CD4-positive, alpha-beta T cell treated with Interleukin-4 for 4 hours (primary cell): Measurements from ENCODE around the gene SVOP.
"Not testable (repeated sequence)": the region's sequence is repeated elsewhere in the genome, so short reads cannot be mapped to it uniquely, and the experiment has no call there.

Experiments
- DNase-seq: peaks from one replicate; pipeline ENCODE4 v3.0.0-alpha.2; 2020

Gene SVOP

DNA sequence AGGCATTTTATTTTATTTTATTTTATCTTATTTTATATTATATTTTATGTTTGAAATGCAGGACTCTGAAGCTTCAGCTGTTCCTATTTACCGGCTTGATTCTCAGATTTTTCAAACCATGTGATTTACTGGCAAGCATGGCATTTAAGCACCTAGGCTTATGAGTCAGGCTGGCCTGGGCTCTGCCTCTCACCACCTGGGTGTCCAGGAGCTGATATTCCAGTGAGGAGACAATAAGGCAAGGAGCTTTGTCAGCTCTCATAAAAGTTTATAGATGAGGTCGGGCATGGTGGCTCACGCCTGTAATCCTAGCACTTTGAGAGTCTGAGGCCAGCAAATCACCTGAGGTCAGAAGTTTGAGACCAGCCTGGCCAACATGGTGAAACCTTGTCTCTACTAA lies 138.9 kb downstream of the SVOP start:
- no peak for DNase-seq

DNA sequence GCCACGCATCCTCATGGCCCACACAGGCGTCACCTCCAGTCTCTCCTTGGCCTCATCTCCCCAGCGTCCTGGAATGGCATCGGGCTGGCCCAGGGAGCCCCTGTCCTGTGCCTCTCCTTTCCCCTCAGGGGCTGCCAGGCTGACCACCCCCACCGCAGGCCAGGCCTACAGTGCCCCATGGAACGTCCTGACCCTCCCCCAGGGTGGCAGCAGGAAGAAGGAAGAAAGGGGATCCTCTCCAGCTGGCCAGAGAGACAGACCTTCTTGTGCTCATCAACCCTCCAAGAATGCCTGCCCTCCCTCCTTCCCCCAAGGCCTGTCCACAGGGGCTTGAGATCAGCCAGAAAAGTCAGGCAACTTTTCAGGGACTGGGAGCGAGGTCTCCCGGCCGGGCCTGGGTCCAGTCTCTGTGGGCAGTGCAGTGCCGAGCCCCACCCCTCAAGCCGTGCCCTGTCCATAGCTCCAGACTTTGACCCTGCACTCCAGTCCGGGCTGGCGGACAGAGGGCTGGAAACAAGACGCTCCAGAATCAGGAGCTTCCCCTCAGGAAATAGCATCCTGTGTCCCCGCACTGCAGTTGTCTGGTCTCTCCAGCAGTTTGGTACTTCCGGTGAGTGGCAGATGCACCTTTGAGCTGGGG lies 141.1 kb downstream of the SVOP start, which contains the start of gene DAO:
Gene DAO, plus strand, starts transcription at position 478 of the 640 bp plus-strand sequence. CDS start 4,915 bp downstream, outside the sequence.
- DNase-seq, result no peak

DNA sequence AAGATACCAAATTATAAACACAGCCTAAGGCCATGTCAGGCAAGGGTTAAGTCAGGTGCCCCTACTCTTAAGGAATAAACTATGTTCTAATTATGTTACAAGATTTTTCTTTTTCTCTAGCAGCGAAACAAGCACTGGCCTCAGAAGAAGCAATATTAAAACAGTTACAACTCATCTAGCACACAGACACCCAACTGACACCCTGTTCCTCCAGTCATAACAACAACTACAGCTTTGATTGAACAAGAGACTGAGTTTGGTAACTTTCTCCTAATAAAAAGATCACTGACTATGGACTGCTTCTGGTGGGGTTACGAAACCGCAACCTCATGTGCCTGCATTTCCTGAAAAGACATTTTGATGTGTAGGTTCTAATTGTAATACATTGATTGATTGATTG lies 144.3 kb downstream of the SVOP start:
- DNase-seq, result no peak

DNA sequence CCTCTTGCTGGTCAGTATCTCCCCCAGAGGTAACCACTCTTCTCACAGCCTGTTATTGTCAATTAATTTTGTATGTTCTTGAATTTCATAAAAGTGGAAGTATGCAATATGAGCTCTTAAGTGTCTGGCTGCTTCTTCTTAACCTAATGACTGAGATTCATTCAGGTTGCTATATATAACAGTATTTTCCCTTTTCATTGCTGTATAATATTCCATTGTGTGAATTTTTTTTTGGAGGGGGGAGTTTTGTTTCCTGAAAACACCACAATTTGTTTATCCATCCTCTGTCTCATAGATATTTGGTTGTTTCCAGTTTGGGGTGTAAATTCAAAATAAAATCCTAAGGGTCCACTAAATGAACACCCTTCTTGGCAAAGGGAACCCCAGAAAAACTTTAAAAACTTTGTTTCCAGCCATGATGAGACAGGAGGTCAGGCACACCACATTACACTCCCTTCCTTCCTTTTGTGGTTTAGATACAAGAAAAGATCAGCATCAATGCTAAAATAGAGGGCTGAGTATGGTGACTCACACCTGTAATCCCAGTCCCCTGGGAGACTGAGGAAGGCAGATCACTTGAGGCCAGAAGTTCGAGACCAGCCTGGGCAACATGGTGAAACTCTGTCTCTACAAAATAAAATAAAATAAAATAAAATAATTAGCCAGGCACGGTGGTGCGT lies 145.0 kb downstream of the SVOP start:
- DNase-seq, result no peak

DNA sequence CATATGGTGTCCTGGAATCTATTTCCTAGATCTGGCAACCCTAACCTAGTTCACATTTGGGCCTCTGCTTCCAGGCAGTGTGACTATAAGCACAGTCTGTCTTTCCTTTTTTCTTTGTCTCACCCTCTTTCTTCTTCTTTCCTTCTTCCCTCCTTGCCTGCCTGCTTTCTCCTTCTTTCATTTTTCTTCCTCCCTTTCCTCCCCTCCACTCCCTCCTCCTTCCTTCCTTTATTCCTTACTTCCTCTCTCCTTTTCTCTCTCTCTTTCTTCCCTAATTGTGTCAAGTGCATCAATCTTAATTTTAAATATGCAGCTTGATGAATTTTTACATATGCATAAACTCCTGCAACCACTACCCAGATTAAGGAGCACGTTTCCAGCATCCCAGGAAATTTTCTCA lies 145.6 kb downstream of the SVOP start:
- no peak for DNase-seq

DNA sequence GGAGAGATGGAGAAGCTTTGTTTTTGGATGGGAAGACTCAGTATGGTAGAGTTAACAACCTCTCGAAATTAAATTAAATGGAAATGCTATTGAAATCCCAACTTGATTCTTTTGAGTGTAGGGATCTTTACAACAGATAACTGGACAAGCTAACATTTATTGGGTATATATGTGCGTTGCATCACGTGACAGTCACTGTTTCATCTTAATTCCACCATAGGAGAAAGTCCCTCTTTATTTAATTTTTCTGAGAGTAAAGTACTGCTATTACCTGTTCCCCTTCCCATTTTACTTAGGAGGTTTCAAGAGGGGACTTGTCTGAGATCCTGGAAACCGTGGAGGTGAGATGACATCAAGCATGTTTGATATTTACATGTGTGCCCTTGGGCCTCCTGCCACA lies 152.1 kb downstream of the SVOP start:
- DNase-seq, result no peak

DNA sequence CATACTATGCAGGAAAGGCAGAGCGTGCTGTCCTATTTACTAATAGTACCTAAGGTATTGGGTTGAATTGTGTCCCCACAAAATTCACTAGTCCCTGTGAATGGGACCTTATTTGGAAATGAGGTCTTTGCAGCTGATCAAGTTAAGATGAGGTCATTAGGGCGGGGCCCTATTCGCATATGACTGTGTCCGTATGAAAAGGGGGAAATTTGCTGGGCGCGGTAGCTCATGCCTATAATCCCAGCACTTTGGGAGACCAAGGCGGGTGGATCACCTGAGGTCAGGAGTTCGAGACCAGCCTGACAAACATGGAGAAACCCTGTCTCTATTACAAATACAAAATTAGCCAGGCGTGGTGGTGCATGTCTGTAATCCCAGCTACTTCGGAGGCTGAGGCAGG lies 154.8 kb downstream of the SVOP start:
- not testable (repeated sequence) for DNase-seq

DNA sequence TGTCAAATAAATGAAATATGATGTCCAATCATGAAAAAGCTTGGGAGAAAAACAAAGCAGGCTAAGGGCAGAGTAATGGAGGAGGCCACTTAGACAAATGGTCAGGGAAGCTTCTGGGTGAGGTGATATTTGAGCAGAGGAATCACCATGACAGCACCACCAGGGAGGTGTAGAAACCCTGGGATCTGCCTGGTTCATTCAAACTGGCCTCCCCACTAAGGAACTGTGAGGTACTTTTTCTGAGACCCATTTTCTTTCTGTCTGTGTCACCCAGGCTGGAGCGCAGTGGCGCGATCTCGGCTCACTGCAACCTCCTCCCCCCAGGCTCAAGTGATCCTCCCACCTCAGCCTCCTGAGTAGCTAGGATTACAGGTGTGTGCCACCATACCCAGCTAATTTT lies 155.7 kb downstream of the SVOP start:
- DNase-seq, result no peak

DNA sequence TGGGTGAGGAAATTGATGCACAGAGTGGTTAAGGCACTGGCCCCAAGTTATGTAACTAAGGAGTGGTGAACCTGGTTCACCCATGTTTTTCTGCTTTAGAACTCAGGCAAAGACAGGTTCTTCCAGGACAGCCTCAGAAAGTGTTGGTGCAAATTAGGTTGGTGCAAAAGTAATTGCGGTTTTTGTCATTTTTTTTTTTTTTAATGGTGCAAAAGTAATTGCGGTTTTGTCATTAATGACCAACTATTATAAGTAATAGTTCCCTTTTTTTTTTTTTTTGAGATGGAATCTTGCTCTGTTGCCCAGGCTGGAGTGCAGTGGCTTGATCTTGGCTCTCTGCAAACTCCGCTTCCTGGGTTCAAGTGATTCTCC lies 158.3 kb downstream of the SVOP start:
- no peak for DNase-seq

DNA sequence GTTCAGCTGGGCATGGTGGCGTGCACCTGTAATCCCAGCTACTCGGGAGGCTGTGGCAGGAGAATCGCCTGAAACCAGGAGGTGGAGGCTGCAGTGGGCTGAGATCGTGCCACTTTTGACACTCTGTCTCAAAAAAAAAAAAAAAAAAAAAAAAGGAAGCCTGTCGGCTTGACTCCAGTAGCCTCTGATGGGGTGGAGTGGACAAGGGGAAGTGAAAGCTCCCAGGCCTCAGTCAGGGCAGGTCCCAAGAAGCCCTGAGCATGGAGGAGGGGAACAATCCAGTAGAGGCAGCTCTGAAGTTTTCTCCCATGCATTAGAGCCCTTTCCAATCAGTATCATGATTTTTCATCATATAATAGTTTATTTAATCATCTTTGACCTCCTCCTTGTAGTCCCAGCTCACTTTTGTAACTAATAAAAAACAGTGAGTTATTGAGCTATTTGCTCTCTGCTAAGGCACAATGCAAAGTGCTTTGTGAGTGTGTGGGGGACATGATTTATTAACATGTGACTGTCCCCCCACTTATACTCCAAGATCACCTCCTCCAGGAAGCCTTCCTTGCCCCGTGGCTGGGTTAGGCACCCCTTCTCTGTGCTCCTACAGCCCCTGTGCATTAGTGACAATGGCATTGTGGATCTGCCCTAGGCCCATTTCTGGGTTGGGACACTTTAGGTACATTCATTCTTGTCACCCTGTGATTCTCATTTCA lies 158.8 kb downstream of the SVOP start:
- no peak for DNase-seq

DNA sequence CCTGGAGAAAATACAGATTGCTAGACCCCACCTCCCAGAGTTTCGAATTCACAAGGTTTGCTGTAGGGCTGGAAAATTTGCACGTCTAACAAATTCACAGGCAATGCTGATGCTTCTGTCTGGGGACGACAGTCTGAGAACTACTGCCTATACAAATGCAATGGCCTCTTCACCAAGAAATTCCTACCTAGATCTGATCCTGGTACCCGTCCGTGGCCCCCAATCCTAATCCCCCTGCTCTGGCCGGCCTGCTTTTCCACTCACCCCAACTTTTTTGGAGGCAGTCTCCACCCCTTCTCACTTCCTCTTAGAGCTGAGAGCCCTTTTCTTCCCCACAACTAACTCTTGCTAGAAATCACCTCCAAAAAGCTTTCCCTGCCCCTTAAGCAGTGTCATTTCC lies 160.4 kb downstream of the SVOP start:
- DNase-seq, result no peak

DNA sequence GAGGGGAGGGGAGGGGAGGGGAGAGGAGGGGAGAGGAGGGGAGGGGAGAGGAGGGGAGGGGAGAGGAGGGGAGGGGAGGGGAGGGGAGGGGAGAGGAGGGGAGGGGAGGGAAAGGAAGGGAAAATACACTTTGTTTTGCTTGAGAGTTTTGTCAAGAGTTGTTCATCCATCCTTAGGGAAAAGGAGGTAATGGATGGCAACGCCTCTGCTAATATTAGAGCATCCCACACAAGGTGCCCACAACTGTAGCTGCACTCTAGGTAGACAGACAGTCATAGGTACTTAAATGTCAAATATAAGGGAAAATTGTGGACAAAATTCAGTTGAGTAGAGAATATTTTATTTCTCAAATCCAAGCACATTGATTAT lies 161.0 kb downstream of the SVOP start:
- DNase-seq, result no peak

DNA sequence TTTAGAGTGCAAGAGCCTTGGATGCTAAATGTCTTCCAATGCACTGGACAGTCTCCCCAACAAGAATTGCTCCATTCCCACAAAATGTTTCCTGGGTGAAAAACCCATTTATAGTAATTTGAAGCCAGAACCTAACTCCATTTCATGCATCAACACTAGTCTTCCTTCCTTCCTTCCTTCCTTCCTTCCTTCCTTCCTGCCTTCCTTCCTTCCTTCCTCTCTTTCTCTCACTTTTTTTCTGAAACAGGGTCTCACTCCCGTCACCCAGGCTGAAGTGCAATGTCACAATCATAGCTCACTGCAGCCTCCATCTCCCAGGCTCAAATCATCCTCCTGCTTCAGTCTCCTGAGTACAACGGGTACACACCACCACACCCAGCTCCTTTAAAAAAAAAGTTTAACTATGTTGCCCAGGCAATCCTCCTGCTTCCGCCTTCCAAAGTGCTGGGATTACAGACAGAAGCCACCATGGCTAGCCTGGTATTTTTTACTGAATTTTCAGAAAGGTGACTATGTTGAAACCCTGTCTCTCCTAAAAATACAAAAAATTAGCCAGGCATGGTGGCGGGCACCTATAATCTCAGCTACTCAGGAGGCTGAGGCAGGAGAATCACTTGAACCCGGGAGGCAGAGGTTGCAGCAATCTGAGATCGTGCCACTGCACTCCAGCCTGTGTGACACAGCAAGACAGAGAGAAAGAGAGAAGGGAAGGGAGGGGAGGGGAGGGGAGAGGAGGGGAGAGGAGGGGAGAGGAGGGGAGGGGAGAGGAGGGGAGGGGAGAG lies 161.5 kb downstream of the SVOP start:
- DNase-seq, result not testable (repeated sequence)

DNA sequence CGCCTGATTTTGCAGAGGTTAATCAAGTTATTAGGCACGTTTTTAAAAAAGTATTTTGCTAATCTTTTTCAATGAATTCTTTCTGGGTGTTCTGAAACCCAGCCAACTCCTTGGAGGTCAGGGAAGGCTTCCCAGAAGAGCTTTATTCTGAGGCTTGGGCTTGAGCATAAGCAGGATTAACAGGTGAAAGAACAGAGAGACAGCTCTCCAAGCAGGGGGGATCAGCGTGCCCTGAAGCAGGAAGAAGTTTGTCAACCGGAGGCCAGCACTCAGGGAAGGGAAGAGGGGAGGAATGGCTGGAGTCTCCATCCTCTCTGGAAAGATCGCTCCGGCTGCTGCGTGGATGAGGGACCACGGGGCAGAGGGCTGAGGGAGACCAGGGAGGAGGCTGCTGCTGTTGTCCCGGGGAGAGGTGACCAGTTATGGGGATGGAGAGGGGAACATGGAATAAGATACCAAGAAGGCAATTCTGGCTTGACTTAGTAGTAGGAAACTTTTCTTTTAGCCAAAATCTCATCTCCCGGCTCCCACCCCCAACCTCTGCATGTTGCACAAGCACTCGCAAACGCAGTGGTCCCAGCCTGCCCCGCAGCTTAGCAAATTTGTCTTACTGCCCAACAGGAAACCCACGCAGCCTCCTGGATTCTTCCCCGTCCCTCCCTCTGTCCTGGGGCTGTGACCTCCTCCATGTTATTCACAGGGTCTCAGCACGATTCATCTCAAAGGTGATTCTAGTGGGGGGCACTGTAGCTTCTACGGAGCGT lies 162.4 kb downstream of the SVOP start:
- DNase-seq, result no peak
